ENCODE results near the gene ITPR3. TPM values are rescaled to one million over a fixed set of nuclear protein-coding genes. Genes with fewer than 3 reads are reported as not detected.

ITPR3 gene
- total RNA-seq, 1 donor from 2014 or later = 0.34 TPM

GRCh38 chr6:33587529-33587928 is 33.6 kb upstream of the ITPR3 start:
- H3K4me3 Mint-ChIP-seq (ENCODE audit: unreplicated experiment) = no peak overlapping the region
- no peak for DNase-seq
- peaks cover 9% of the 10 kb centered on the region for H3K27me3 Mint-ChIP-seq (ENCODE audit: unreplicated experiment)
- peaks cover 2% of the 10 kb centered on the region for H3K9me3 Mint-ChIP-seq (ENCODE audit: unreplicated experiment)
- H3K36me3 Mint-ChIP-seq (ENCODE audit: unreplicated experiment) = no peaks in the 10 kb centered on the region
- peaks cover 13% of the 10 kb centered on the region for H3K4me1 Mint-ChIP-seq (ENCODE audit: low read depth, unreplicated experiment)
- H3K27ac Mint-ChIP-seq (ENCODE audit: unreplicated experiment) = no peak overlapping the region
- TF ChIP-seq CTCF (IDR thresholded peaks at IDR 0.05; ENCODE audit: partially characterized antibody, unreplicated experiment) = no peak

GRCh38 chr6:33588894-33589293 is 32.2 kb upstream of the ITPR3 start:
- H3K27ac Mint-ChIP-seq (ENCODE audit: unreplicated experiment) = no peak overlapping the region
- peaks cover 4% of the 10 kb centered on the region for H3K9me3 Mint-ChIP-seq (ENCODE audit: unreplicated experiment)
- H3K36me3 Mint-ChIP-seq (ENCODE audit: unreplicated experiment) = no peaks in the 10 kb centered on the region
- no peak for DNase-seq
- no peak overlapping the region for H3K4me3 Mint-ChIP-seq (ENCODE audit: unreplicated experiment)
- TF ChIP-seq CTCF (IDR thresholded peaks at IDR 0.05; ENCODE audit: partially characterized antibody, unreplicated experiment) = no peak
- peaks cover 5% of the 10 kb centered on the region for H3K27me3 Mint-ChIP-seq (ENCODE audit: unreplicated experiment)
- H3K4me1 Mint-ChIP-seq (ENCODE audit: low read depth, unreplicated experiment) = peaks cover 9% of the 10 kb centered on the region

- Mint-ChIP-seq H3K4me3 (ENCODE audit: unreplicated experiment) (no peak overlapping the region), H3K9me3 (ENCODE audit: unreplicated experiment) (peaks cover 4% of the 10 kb centered on the region), H3K4me1 (ENCODE audit: low read depth, unreplicated experiment) (peaks cover 9% of the 10 kb centered on the region), H3K36me3 (ENCODE audit: unreplicated experiment) (no peaks in the 10 kb centered on the region), H3K27me3 (ENCODE audit: unreplicated experiment) (peaks cover 5% of the 10 kb centered on the region), H3K27ac (ENCODE audit: unreplicated experiment) (no peak overlapping the region)
- TF ChIP-seq CTCF (IDR thresholded peaks at IDR 0.05; ENCODE audit: partially characterized antibody, unreplicated experiment) = no peak
- no peak for DNase-seq
Observed at GRCh38 chr6:33589392-33589730, 31.8 kb upstream of the ITPR3 start.

GRCh38 chr6:33589731-33590530 is 31.2 kb upstream of the ITPR3 start:
- H3K4me1 Mint-ChIP-seq (ENCODE audit: low read depth, unreplicated experiment) = peaks cover 9% of the 10 kb centered on the region
- DNase-seq = peak; percentile 79
- no peaks in the 10 kb centered on the region for H3K36me3 Mint-ChIP-seq (ENCODE audit: unreplicated experiment)
- H3K27ac Mint-ChIP-seq (ENCODE audit: unreplicated experiment) = no peak overlapping the region
- H3K27me3 Mint-ChIP-seq (ENCODE audit: unreplicated experiment) = peaks cover 4% of the 10 kb centered on the region
- peak; percentile 72 for TF ChIP-seq CTCF (IDR thresholded peaks at IDR 0.05; ENCODE audit: partially characterized antibody, unreplicated experiment)
- peaks cover 4% of the 10 kb centered on the region for H3K9me3 Mint-ChIP-seq (ENCODE audit: unreplicated experiment)
- no peak overlapping the region for H3K4me3 Mint-ChIP-seq (ENCODE audit: unreplicated experiment)

- H3K9me3 Mint-ChIP-seq (ENCODE audit: unreplicated experiment) = peaks cover 3% of the 10 kb centered on the region
- DNase-seq = no peak
- peak; percentile 11 for TF ChIP-seq CTCF (IDR thresholded peaks at IDR 0.05; ENCODE audit: partially characterized antibody, unreplicated experiment)
- no peaks in the 10 kb centered on the region for H3K36me3 Mint-ChIP-seq (ENCODE audit: unreplicated experiment)
- peaks cover 5% of the 10 kb centered on the region for H3K27me3 Mint-ChIP-seq (ENCODE audit: unreplicated experiment)
- peaks cover 9% of the 10 kb centered on the region for H3K4me1 Mint-ChIP-seq (ENCODE audit: low read depth, unreplicated experiment)
- peak overlapping the region; percentile 66 for H3K27ac Mint-ChIP-seq (ENCODE audit: unreplicated experiment)
- H3K4me3 Mint-ChIP-seq (ENCODE audit: unreplicated experiment) = no peak overlapping the region
Observed at GRCh38 chr6:33590531-33591198, 30.5 kb upstream of the ITPR3 start.

Measured in glutamatergic neuron (in vitro differentiated cells).